Breast epithelium (tissue), 3 donors: ENCODE measurements around the gene MDC1.

ENCODE experiments used
- POLR2A ChIP-seq: fragments of 450-650 bp; IDR thresholded peaks from one replicate; pipeline ENCODE4 v1.6.1; 2016; ENCODE audit warnings: antibody characterized with exemption, mild to moderate bottlenecking, moderate library complexity
- POLR2AphosphoS5 ChIP-seq, 3 donors: sonication (generic); formaldehyde crosslinking; IDR thresholded peaks; one replicate each; pipeline ENCODE4 v1.6.1; 2017; ENCODE audit warnings: antibody characterized with exemption in 3 of 3
- TF ChIP-seq, protein P1 (sequence below), 3 donors: fragments of 450-650 bp; IDR thresholded peaks; one replicate each; pipeline ENCODE4 v1.5.1; 2016 to 2017; ENCODE audit warnings: antibody characterized with exemption in 3 of 3, mild to moderate bottlenecking in 3 of 3, moderate library complexity in 3 of 3

DNA sequence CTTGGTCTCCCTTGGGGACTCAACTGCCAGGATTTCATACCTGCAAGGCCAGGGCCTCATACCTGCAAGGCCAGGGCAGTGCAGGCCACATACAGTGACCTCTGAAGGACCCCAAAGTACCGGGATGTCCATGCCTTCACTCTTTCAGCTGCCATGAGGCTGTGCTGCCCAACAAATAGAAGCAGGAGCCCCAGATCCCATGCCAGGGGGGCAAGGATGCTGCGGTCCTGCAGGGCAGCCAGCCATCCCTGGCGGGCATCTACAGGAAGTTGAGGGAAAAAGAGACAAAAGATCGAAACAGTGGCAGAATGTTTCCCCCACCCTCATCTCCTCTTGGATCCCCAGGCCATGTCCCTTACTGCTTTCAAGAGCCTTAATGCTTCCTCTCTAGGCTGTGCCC lies 27.1 kb downstream of the MDC1 start:
- TF ChIP-seq, protein P1, sequence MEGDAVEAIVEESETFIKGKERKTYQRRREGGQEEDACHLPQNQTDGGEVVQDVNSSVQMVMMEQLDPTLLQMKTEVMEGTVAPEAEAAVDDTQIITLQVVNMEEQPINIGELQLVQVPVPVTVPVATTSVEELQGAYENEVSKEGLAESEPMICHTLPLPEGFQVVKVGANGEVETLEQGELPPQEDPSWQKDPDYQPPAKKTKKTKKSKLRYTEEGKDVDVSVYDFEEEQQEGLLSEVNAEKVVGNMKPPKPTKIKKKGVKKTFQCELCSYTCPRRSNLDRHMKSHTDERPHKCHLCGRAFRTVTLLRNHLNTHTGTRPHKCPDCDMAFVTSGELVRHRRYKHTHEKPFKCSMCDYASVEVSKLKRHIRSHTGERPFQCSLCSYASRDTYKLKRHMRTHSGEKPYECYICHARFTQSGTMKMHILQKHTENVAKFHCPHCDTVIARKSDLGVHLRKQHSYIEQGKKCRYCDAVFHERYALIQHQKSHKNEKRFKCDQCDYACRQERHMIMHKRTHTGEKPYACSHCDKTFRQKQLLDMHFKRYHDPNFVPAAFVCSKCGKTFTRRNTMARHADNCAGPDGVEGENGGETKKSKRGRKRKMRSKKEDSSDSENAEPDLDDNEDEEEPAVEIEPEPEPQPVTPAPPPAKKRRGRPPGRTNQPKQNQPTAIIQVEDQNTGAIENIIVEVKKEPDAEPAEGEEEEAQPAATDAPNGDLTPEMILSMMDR (IDR thresholded peaks at IDR 0.05) = no peak
- no peak for TF ChIP-seq POLR2A
- TF ChIP-seq POLR2AphosphoS5 (IDR thresholded peaks at IDR 0.05) = no peak
